Left hindlimb (tissue), 1 donor: Measurements from ENCODE around the gene CHD1.
A peak's percentile ranks its signal among the peaks of the same experiment; 100 is the strongest.

Source experiments
- DNase-seq: peaks from one replicate; pipeline ENCODE4 v3.0.0-alpha.2; 2018

CHD1 gene

DNA sequence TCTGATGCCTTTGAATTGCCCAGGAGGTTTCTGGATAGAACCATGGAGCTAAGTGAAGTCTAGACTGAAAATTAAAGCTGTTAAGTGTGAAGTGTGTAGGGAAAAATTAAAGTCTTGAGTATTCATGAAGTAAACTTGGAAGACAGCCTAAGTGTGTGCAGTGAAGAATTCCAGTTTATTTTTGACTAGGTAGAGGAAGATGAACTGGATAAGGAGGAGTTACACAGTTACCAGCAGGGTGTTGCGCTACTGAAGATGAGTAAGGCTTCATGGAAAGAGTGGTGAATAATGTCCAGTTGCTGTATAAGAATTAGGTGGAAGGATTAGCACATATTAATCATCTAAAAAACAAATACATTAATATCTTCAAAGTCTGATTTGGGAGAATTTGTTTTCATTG, 5.7 kb upstream of the CHD1 start:
- no peak for DNase-seq

DNA sequence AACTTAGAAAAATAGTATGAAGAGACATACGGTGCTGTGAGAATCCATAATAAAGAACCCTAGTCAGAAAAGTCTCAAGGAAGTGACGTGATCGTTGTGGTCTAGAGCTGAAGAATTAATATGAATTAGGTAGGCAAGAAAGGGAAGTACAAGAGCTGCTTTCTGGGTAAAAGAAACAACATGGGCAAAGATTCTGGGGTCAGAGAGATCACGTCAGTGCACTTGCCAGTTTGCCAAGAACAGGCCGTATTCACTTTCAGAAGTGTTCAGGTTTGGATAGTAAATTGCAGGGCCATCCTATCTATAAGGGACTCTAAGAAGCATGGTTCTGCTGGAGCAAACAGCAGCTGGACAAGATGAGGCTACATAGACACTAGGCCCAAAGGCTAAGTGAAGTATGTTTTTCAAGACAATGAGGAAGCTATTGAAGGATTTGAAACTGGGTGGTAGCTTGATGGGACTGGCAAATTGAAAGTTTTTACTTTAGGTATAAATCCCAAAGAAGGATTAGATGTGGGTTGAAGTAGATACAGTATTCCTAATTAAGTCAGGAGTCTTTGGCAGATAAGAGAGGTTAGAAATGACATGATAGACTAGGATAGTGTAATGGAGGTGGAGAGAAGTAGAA, 4.8 kb upstream of the CHD1 start:
- DNase-seq: no peak

DNA sequence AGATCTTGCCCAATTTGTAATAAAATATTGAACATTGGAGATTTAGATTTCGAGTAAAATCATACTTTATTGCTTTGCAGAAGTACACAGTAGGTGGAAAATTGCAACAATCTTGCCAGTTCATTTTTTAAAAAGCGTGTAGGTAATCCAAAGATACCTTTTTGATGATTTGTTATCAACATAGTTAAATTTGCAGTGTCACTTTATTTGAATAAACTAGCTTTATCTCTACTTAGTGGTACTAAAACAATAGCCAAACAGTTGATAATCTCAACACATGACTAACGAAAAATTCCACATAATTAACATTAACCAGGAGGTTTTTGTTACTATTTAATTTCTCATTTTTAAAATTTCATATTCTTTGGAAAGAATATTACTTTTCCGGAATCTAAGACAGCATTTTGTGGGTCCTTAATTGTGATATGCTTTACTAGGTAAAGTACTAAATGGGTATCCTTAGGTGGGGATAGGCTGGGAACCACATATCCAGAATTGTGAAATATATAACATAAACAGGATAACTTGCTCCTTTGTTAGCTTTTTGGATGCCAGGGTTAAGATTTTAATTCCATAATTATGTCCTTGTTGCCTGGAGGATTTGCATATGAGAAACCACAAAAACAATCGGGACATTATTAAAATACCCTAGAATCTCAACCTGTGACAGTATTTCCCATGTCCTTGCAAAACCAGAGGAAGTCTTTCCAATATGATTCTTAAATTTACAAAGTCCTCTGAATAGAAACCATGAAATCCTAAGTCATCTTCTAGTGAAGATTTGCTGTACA, 2.4 kb upstream of the CHD1 start:
- no peak for DNase-seq

DNA sequence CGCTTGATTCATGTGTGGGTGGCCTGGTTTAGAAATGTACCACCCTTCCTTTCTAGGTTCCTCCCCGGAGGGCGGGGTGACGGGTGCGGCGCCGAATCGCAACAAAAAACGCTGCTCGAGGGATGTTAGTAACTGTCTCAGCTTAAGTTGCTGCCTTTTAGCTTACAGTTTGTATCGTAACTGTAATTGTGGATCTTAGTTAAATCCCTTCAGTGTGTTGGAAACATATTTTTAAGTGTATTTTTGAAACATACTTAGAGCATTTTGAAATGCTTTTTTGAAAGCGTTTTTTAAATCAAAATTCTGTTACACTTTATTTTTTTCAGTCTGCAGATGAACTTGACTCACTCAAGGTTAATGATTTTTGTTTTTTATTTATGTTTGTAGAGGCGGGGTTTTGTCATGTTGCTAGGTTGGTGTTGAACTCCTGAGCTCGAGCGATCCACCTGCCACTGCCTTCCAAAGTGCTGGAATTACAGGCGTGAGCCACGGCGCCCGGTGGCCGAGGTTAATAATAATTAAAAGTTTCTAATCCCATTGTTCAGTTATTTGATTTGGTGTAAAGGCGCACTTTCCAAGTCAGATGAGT, 997 bp upstream of the CHD1 start:
- DNase-seq: no peak

DNA sequence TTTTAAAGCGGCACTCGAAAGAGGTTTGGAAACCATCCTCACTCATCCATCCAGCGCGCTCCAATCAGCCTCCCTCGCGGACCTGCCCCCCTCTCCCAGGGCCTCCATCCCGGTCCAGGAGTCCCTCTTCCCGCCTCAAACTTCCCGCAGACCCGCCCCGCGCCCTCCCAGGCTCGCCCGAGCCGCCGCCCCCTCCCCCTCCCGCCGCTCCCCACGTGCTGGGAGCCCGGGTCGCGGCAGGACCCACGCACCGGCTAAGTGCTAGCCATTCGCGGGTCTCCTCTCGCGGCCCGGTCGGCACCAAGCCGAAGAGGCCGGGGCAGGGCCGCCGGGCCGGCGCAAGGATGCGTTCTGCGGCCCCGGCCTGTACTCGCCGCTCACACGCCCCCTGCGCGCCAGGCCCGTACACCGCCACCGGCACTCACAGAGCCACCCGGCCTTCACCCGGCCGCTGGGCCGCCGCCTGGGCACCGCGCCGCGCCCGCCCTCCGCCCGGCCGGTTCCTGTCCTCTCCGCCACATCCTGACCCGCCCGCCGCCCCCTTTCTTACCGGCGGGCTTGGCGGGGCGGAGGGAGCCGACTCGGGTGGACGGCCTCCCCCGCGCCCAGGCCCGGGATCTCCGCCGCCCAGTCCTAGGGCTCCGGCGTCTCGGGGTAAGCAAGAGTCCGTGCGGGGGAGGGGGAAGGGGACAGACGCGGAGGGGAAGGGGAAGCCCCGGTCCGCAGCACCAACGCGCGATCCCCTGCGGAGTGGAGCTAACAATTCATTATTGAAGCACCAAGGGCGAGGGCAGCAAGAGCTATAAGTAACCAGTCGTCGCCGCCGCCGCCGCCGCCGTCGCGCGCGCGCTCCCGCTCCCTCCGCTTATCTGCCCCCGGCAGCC, 576 bp downstream of the CHD1 start:
- peak; percentile 90 for DNase-seq

DNA sequence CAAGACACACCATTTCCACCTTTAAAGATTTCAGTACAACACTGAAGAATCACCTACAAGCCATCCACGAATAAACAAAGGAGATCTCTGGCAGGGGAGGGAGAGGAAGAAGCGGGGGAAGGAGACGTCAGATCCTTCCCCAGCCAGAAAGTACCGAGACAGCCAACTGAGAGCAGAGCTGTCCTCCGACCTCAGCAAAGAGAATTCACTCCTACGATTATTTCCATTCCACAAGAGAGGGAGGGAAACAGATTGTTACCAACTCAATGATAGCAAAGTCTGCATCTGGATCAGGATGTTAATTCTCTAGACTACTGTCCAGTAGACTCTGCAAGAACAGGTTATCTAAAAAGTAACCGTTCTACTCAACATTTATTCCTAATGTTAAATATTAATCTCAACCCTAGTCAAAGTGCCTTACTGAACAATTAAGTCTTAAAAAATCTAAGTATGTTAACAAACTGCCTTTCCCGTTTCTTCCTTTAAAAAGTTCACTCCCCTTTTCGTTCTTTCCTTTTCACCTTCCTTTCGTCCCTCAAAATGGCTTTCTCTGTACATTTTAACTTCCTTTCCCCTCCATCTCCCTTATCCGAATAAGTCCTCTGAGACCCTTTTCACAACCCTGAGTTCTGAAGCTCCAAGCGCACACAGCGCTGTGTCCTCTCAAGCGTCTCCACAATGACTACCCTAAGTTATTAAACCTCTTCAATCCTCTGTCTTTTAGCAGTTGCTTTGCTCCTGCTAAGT, 1.4 kb downstream of the CHD1 start:
- peak; percentile 66 for DNase-seq

DNA sequence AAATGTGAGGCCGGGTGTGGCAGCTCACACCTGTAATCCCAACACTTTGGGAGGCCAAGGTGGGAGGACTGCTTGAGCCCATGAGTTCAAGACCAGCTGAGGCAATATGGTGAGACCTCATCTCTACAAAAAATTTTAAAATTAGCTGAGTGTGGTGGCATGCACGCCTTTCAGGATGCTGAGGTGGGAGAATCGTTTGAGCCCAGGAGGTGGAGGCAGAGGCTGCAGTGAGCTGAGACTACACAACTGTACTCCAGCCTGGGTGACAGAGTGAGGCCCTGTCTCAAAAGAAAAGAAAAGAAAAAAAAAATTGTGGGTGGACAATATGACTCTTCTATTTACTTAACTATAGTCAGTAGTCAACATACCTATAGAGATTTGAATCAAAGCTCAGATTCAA, 4.8 kb downstream of the CHD1 start:
- no peak for DNase-seq

DNA sequence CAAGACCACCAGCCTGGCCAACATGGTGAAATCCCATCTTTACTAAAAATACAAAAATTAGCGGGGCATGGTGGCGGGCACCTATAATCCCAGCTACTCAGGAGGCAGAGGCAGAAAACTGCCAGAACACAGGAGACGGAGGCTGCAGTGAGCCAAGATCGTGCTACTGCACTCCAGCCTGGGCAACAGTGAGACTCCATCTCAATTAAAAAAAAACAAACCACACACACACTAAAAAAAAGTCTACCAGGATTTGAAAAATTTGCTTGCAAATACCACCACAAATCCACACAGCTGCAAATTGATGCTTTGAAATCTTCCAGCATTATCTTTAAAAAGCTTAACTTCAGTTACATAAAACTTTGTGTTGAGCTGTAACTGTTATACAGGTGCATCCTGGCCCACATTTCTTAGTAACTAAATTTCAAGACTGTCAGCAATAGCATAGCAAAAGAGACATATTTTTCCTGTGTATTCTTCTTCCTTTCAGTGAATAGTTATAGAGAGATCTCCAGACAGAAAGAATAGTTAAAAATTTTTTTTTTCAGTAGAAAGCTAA, 6.8 kb downstream of the CHD1 start:
- no peak for DNase-seq

DNA sequence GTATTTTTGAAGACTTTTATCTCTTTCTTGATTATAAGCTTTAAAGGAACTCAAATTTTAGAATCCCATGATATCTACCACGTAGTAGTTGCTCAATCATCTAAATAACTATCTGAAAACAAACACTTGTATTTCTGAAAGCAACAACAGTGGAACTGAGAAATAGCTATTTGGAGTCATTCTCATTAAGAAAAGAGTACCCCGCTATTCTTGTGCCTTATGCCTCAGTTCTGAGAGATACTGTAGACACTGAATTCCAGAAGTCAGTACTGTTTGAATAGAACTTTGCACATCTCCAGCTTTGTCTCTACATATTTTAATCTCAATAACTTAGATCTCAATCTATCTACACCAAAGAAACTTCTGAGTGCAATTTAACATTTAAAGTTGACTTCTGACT, 11.4 kb downstream of the CHD1 start:
- DNase-seq: no peak

DNA sequence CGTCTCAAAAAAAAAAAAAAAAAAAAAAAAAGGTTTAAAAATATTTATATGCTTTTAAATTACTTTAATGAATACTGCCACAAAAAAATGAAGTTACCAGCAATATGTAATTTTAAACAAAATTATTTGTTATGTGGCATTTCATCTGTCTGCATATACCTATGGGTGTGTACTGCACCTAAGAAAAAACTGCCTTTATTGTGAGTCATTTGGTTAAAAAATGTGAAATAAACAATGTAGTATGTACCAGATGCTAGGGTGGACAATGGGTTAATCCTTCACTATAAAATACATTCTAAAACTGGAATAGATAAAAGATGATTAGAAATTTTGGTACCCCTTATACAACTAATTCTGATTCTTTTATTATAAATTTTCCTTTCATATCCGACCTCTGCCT, 12.3 kb downstream of the CHD1 start:
- no peak for DNase-seq

DNA sequence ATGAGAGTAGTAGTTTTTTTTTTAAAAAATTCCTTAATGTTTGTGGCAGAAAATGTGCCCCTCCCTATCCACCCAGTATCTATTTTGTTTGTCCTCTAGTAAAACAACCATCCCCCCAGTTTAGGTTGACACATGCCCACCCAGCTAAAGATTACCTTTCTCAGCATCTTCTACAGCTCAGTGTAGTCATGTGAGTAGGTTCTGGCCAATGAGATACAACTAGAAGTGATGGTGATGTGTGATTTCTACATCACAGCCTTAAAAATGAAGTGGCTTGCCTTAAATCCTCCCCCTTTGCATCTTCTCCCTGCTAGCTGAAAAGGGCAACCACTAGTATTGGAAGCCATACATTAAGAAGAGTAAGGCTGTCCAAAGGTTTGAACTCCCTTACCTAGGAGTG, 14.9 kb downstream of the CHD1 start:
- DNase-seq: no peak

DNA sequence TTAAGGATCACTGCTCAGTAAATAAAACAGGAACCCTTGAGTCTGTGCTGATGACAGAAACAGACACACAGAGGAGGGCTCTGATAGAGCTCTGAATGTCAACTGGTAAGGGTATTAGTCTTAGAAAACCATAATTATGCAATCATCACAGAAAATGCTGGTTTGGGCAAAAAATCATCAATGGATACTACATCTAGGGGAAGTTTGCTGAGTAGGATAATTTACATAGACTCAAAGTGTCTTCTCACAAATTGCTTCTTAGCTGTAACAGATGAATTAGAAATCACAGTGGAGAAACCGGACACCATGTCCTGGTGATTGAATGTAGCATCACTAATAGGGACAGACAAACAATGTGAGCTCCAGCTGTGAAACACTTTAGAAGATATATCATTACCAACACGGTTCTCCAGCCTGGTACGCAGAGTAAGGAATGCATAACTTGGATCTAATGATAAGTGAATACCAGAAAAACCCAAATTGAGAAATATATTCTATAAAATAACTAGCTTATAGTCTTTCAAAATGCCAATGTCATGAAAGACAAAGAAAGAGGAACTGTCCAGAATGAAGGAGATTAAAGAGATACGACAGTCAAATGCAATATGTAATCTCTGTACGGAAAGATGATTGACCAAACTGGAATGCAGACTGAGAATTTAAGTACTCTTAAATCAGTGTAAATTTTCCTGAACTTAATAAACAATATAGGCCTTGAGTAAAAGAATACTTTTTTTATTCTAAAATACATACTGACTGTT, 17.3 kb downstream of the CHD1 start:
- DNase-seq: no peak

DNA sequence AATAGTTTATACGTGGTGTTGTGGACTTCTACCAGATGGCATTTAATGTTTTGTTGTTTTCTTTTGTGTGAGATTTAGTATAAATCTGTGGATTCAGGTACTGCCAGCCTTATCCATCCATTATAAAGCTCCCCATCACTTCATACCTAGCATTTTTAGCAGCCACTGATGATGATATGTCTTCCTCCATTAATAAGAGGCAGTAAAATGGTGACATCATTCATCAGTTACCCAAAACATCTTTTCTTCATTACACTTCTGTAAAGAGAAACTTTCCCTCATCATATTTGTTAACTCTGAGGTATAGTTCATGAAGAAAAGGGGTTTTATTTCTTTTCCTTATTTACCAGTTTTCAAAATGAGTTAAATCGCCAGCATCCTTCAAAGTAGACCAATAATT, 19.4 kb downstream of the CHD1 start:
- DNase-seq: no peak

DNA sequence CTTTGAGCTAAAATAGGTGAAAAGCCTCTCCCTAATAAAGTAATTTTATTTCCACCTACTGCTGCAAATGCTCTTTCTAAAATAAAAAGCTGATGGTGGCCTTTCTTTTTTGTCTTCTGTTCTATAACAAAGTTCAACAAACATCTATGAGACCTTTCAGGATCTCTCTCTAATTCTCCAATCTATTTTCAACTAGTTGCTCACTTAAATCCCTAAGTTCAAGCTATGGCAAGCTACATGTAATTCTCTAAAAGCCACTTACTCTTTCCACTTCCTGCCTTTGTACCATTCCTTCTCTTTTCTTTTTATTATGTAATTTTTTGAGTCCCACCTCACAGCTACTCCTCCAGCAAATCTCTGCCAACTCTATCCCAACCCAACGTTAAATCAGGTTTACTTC, 20.9 kb downstream of the CHD1 start:
- DNase-seq: no peak

DNA sequence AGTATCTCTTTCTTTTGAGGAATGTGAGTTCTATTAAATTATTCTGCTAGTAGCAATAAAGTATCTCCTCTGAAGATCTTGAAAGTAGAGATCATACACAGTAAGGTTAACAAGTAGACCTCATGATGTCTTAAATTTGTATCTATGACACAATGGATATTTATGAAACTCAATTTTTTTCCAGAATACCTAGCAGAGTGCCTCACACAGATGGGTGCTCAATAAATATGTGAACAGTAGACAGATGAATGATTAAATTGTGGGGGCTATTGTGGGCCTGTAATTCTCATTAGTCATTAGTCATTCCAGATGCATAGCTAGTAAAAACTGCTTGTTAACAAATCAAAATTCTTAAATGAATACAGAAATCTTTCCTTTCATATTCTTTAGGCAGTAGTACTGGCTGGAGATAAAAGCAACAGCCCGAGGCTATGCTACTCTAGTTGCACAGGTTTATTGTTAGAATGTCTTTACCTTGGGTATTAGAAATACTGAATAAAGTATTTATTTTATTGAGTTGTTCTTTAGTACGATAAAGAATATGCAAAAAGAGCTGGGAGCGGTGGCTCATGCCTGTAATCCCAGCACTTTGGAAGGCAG, 22.0 kb downstream of the CHD1 start:
- no peak for DNase-seq

DNA sequence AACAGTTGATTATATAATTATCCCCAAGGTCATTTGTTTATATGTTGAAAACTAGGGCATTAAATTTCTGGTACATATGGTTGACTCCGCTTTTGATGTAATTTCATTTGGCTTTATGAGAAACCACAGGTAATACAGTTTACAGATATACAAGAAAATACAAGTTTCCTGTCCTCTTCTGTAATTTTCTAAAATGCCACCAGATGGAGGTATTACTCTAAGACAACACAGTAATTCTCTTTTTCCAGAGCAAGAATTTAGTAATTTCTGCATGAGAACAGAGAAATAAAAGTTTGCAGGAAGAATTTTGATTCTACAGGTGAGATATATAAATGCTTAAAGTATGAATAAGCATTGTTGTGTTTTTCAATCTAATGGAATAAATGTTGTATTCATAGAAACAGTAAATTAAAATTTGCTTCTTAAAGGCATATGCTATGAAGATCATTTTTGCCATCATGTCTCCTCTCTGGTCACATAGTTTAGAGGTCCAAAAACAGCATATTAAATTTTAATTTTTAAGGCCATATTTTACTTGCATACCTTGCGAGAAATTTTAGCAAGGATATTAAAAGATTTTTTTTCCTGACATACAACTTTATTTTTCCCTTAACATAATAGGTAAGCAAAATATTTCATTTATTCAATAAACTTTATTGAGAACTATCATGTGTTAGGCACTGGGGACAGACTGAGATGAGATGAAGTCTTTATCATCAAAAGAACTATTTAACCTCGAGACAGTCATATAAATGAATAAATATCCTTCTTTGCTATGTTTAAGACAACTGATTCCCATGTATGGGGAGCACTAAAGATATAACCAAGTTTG, 22.7 kb downstream of the CHD1 start:
- no peak for DNase-seq

DNA sequence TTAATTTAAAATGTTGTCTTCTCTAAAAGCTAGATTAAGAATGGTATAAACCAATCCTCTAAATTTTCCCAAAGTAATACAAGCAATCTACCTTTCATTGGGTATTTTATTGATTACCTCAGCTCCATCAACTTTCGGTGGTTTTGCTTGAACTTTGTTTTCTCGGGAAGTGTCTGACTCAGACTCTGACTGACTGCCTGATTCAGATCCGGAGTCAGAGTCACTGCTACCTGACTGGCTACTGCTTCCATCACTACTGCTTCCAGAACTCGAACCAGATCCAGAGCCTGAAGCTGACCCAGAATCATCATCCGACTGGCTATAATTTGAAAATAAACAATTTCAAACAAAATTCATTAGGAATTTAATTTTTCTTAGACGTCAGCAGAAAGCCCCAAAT, 24.0 kb downstream of the CHD1 start:
- DNase-seq: no peak

DNA sequence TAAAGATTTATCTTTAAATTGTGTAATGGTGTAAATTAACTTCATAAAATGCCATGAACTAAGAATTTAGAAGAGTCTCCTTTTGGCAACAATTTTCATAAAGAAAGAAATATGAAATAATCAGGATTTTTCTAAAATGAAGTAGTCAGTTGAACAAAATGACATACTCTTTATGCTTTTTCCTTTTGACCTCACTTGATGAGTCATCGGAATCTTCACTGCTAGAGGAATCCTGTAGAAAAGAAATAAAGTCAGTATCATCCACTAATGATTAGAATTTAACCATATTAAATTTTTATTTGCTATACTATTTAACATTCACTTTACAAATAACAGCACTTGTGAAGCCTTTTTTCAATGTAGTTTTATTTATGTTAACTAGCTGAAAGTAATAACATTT, 26.1 kb downstream of the CHD1 start:
- no peak for DNase-seq

DNA sequence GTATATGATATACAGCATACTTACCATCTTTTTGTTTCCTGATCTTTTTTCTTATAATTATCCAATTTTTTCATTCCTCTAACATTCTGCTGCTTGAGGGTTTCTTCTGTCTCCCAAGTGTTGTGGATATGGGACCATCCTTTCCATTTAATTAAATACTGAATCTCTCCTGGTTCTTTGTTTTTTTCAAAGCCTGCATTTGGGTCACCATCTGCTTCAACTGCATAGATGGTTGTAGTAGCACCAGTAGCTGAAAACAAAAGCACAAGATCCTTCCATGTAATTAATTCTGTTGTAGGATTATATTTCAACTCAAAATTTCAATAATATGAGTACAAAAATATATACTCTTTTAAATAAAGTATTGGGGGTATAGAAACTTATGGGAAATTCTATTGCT, 29.4 kb downstream of the CHD1 start:
- DNase-seq: no peak

DNA sequence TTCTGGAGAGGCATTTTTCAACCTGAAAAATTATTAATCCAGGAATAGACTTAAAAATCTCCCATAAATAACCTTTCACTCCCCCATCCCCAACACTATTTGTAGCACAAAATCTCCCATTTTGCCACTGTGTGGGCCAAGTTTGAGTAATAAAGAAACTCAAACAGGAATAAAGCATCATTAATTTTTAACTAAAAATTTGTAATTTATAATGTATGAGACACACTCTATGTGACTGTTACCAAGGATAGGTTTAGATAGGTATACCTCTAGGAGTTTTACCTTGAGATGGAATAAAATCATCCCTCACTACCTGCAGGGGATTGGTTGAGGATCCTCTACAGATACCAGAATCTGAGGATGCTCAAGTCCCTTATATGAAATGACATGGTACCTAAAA, 30.1 kb downstream of the CHD1 start:
- DNase-seq: no peak
